ENCODE results near the gene ATP11B. TPM values are rescaled to one million over a fixed set of nuclear protein-coding genes. Genes with fewer than 3 reads are reported as not detected.

The ATP11B gene
- total and polyA plus RNA-seq, 2 of the 8 experiments (the other 6 are each of a cell fraction or from before 2014, with no cell fraction given) = 5.1 to 26.5 TPM

DNA sequence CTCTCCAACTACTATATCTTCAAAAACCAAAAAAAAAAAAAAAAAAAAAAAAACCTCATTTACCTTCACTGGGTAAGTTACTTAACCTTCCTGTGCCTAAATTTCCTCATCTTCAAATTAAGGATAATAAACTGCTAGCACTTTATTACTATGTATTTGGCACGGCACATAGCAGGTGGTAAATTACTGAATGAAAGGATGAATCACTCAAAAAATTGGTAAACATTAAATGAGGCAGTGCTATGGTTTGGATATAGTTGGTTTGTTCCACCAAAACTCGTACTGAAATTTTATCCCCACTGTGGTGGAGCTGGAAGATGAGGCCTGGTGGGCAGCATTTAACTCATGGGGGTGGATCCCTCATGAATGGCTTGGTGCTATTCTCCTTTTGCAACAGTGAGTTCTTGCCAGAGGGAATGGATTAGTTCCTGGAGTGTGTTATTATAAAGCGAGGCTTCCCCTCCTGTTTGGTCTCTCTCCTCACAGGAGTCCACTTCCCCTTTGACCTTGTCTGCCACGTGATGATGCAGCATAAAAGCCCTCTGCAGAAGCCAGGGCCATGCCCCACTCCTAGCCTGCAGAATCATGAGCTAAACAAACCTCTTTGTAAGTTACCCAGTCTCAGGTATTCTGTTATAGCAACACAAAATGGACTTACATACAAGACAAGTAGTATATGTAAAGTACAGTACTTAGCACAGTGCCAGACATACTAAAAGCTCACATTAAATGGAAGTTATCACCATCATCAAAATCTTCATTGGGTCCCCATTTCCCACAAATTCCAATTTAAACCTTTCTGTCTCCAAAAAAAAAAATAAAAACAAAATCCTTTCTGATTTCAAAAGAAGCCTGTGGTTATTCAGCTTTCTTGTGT is 166.4 kb downstream of the ATP11B start:
- peak; percentile 52 for FAIRE-seq
- Histone ChIP-seq H2AFZ (ENCODE audit: low read length) (no peak overlapping the region), H2AK5ac (ENCODE audit: low read depth, low read length) (no peak overlapping the region), H3K4me1 (replicated peaks in 1 of 4; ENCODE audit: control insufficient read depth in 3 of 4, insufficient read depth in 4 of 4, low read length in 3 of 4) (peaks cover 0 to 4% (median 3%) of the 10 kb centered on the region in 4 experiments; a peak in 4 of 7 replicates), H4K20me1 (replicated peaks in 1 of 2; ENCODE audit: control insufficient read depth in 1 of 2, insufficient read depth in 2 of 2, low read length in 2 of 2) (no peaks in the 10 kb centered on the region), H3K23ac (ENCODE audit: insufficient read length) (no peak overlapping the region), H3K18ac (ENCODE audit: extremely low read depth, low read length) (no peak overlapping the region), H3K4me2 (ENCODE audit: insufficient read depth in 1 of 2, low read depth in 2 of 2, low read length in 2 of 2) (peak overlapping the region in 1 of 2 experiments; percentile 21; a peak in 1 of 4 replicates), H3K27ac (ENCODE audit: low read depth, low read length) (no peak overlapping the region), H3K79me1 (ENCODE audit: low read depth, low read length) (no peaks in the 10 kb centered on the region), H3K36me3 (ENCODE audit: control insufficient read depth in 2 of 4, insufficient read depth in 4 of 4, low read length in 3 of 4) (peaks cover 0 to 28% (median 0%) of the 10 kb centered on the region in 4 experiments; a peak in 3 of 8 replicates), H4K8ac (ENCODE audit: extremely low read depth, insufficient read depth, low read length) (no peak overlapping the region), H2BK5ac (ENCODE audit: low read depth, low read length) (no peak overlapping the region), H2BK120ac (replicated peaks; ENCODE audit: low read depth, low read length) (no peak overlapping the region), H2BK20ac (ENCODE audit: low read length) (no peak overlapping the region), H3K56ac (replicated peaks; ENCODE audit: insufficient read length, low read depth, low read length) (no peak overlapping the region), H3K23me2 (ENCODE audit: low read depth, low read length) (no peaks in the 10 kb centered on the region), H3K27me3 (replicated peaks in 1 of 4; ENCODE audit: control insufficient read depth in 3 of 4, extremely low read depth in 1 of 4, insufficient read depth in 3 of 4, low read length in 3 of 4) (no peaks in the 10 kb centered on the region), H4K91ac (replicated peaks; ENCODE audit: insufficient read length, low read length) (no peak overlapping the region), H4K5ac (ENCODE audit: insufficient read length, low read depth, low read length) (peak overlapping the region; percentile 91), H2BK12ac (ENCODE audit: low read depth, low read length) (no peak overlapping the region), H3K79me2 (ENCODE audit: control insufficient read depth in 1 of 2, insufficient read depth in 2 of 2, low read length in 2 of 2) (peaks cover 0 to 10% of the 10 kb centered on the region in 2 experiments; a peak in 2 of 4 replicates), H3K9ac (replicated peaks in 1 of 4; ENCODE audit: extremely low read depth in 1 of 4, low read depth in 3 of 4, low read length in 3 of 4) (no peak overlapping the region), H3K14ac (ENCODE audit: insufficient read length) (no peak overlapping the region), H3K4me3 (ENCODE audit: extremely low read depth in 1 of 4, insufficient read depth in 2 of 4, low read depth in 3 of 4, low read length in 4 of 4) (no peak overlapping the region), H3K4ac (replicated peaks; ENCODE audit: insufficient read length, low read depth, low read length) (no peak overlapping the region), H3K9me3 (ENCODE audit: insufficient read depth in 2 of 2, low read depth in 1 of 2, low read length in 1 of 2) (no peaks in the 10 kb centered on the region), H2BK15ac (ENCODE audit: low read length) (no peak overlapping the region)
- ChIA-PET CTCF (ENCODE audit: partially characterized antibody) (interaction anchor here (1.2 to 1.4 kb wide), 2 partner anchors 10 to 50 kb away, joined by 3 to 5 read pairs; no protein-coding TSS in a partner anchor), POLR2A (ENCODE audit: partially characterized antibody) (no interaction called here)
- WGBS, 2 experiments (ENCODE audit: extremely low coverage in 1 of 2, insufficient coverage in 1 of 2, insufficient read length in 1 of 2, insufficient replicate concordance in 2 of 2, low coverage in 1 of 2, low lambda C conversion rate in 2 of 2, missing lambda C conversion rate in 1 of 2) = 50% methylated on average over 4 of the region's 4 CpGs; no CpG with 5 or more reads in 1 of the 2 experiments
- no peak for TF ChIP-seq CREB1 (IDR thresholded peaks at IDR 0.05)
- TF ChIP-seq, protein P1, sequence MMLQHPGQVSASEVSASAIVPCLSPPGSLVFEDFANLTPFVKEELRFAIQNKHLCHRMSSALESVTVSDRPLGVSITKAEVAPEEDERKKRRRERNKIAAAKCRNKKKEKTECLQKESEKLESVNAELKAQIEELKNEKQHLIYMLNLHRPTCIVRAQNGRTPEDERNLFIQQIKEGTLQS (IDR thresholded peaks at IDR 0.05; ENCODE audit: insufficient read depth, low read depth, low read length) = 0 out of 2 replicates have a peak, but pooled peaks have one; percentile 6
- no peak for DNase-seq (ENCODE audit: low read depth in 1 of 2, low spot score in 2 of 2)

Measured in H1 (cell line).